ENCODE results near the gene CRELD2. TPM values are rescaled to one million over a fixed set of nuclear protein-coding genes. Genes with fewer than 3 reads are reported as not detected.

Gene CRELD2
- total and polyA plus RNA-seq, 2 of the 4 experiments (the other 2 are of a cell fraction) = 36.2 to 70.7 TPM

DNA sequence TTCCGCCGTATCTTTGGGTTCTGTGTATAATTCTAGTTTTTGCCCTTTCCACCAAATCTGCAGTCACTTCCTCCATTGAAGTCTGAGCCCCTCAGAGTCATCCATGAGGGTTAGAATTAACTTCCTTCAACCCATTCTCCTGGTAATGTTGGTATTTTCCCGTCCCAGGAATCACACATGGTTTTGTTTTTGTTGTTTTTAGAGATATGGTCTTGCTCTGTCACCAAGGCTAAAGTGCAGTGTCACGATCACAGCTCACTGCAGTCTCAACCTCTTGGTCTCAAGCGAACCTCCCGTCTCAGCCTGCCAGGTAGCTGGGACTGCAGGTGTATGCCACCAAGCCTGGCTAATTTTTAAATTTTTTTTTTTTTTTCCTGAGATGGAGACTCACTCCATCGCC lies 46.1 kb upstream of the CRELD2 start:
- Histone ChIP-seq H3K9ac (ENCODE audit: low read depth, low read length) (no peak overlapping the region), H3K27ac (ENCODE audit: insufficient read depth, low read length) (no peak overlapping the region), H3K9me1 (ENCODE audit: insufficient read depth, low read length) (0 out of 2 replicates have a peak, but pooled peaks cover 5% of the 10 kb centered on the region), H2AFZ (replicated peaks; ENCODE audit: low read length, poor library complexity) (no peak overlapping the region), H3K9me3 (ENCODE audit: control insufficient read depth, insufficient read depth, low read length) (peaks cover 14% of the 10 kb centered on the region), H4K5ac (ENCODE audit: low read depth, low read length) (no peak overlapping the region), H4K8ac (ENCODE audit: low read depth in 2 of 2, low read length in 2 of 2) (no peak overlapping the region), H2AK5ac (ENCODE audit: low read depth, low read length) (no peak overlapping the region), H4K91ac (ENCODE audit: insufficient read depth, low read depth, low read length) (no peak overlapping the region), H3K14ac (replicated peaks; ENCODE audit: low read depth, low read length) (no peak overlapping the region), H2BK15ac (ENCODE audit: low read depth, low read length) (no peak overlapping the region), H3K23ac (ENCODE audit: low read depth, low read length) (no peak overlapping the region), H2BK5ac (ENCODE audit: low read depth, low read length, poor library complexity, severe bottlenecking) (no peak overlapping the region), H2BK120ac (ENCODE audit: low read depth, low read length) (no peak overlapping the region), H3K4me1 (ENCODE audit: control insufficient read depth, insufficient read depth, low read length) (no peaks in the 10 kb centered on the region), H3K18ac (ENCODE audit: low read depth, low read length) (no peak overlapping the region), H3K56ac (ENCODE audit: extremely low read depth, insufficient read depth, low read length) (no peak overlapping the region), H2AK9ac (replicated peaks; ENCODE audit: low read depth, low read length, poor library complexity) (no peak overlapping the region), H3K4me2 (ENCODE audit: low read depth, low read length) (no peak overlapping the region), H2BK20ac (ENCODE audit: low read depth, low read length) (no peak overlapping the region), H3K79me1 (ENCODE audit: low read depth in 1 of 2, low read length in 2 of 2) (peaks cover 18 to 64% of the 10 kb centered on the region in 2 experiments), H3K27me3 (ENCODE audit: control insufficient read depth, insufficient read depth, low read length) (no peaks in the 10 kb centered on the region), H3K4ac (ENCODE audit: low read depth, low read length) (no peak overlapping the region), H3K4me3 (ENCODE audit: insufficient read depth, low read depth, low read length) (no peak overlapping the region), H4K20me1 (ENCODE audit: insufficient read depth, low read length) (peaks cover 58% of the 10 kb centered on the region), H3K36me3 (ENCODE audit: control insufficient read depth, insufficient read depth, low read length) (peaks cover 15% of the 10 kb centered on the region)
- no TSS peak for BruUV-seq (replicated peaks)
- CTCF ChIA-PET = no interaction called here
- dilution Hi-C loops (cut with HindIII; ENCODE audit: low sequenced_read_pairs, unreplicated experiment) (no loop called here), in situ Hi-C loops (cut with MboI; ENCODE audit: low sequenced_read_pairs) (no loop called here), intact Hi-C loops (cut with micrococcal nuclease) (no loop called here)
- POLR2A ChIA-PET (ENCODE audit: unreplicated experiment) = no interaction called here
- ATAC-seq (ENCODE audit: low read depth) (no peak), DNase-seq (no peak)
- WGBS, 2 experiments (ENCODE audit: extremely low coverage in 2 of 2, insufficient read length in 1 of 2) = 70% methylated on average over 2 of the region's 7 CpGs; no CpG with 5 or more reads in 1 of the 2 experiments
- TF ChIP-seq BHLHE40 (IDR thresholded peaks at IDR 0.05; ENCODE audit: low read depth, low read length) (no peak), CTCF (conservative IDR thresholded peaks at IDR 0.05; ENCODE audit: low read depth, low read length) (no peak), MAFK (IDR thresholded peaks at IDR 0.05; ENCODE audit: low read depth, low read length) (no peak), NFE2L2 (IDR thresholded peaks at IDR 0.05; ENCODE audit: low read depth, low read length) (no peak), RFX5 (IDR thresholded peaks at IDR 0.05; ENCODE audit: low read depth, low read length) (no peak), RAD21 (IDR thresholded peaks at IDR 0.05; ENCODE audit: low read length) (no peak), CEBPB (IDR thresholded peaks at IDR 0.05; ENCODE audit: low read depth, low read length) (no peak), CHD1 (IDR thresholded peaks at IDR 0.05; ENCODE audit: low read depth, low read length) (no peak), POLR2A (IDR thresholded peaks at IDR 0.05; ENCODE audit: low read depth, low read length) (no peak), ELK1 (IDR thresholded peaks at IDR 0.05; ENCODE audit: borderline replicate concordance, low read depth, low read length) (no peak), RCOR1 (IDR thresholded peaks at IDR 0.05; ENCODE audit: insufficient replicate concordance, low read length) (no peak), MXI1 (IDR thresholded peaks at IDR 0.05; ENCODE audit: borderline replicate concordance, low read depth, low read length) (no peak), USF2 (IDR thresholded peaks at IDR 0.05; ENCODE audit: low read depth, low read length) (no peak), FOS (IDR thresholded peaks at IDR 0.05; ENCODE audit: low read depth, low read length) (no peak), MAZ (IDR thresholded peaks at IDR 0.05; ENCODE audit: borderline replicate concordance, low read depth, low read length) (no peak), SMC3 (IDR thresholded peaks at IDR 0.05; ENCODE audit: low read depth, low read length) (no peak)

Data from IMR-90 (cell line).